WI38 (cell line): ENCODE measurements around the gene PAM.

Experiments
- H3K4me3 ChIP-seq: 2 replicates; pipeline ENCODE4 v1.5.1; 2011; ENCODE audit warnings: low read depth, mild to moderate bottlenecking, control low read depth, low read length
- TF ChIP-seq, protein P1 (sequence below): IDR thresholded peaks from 2 replicates; pipeline ENCODE4 v1.5.1; 2012; ENCODE audit warnings: low read depth, mild to moderate bottlenecking, control low read depth, low read length

The PAM gene

GRCh38 chr5:102910240-102911226 lies 155.4 kb downstream of the PAM start:
- TF ChIP-seq, protein P1, sequence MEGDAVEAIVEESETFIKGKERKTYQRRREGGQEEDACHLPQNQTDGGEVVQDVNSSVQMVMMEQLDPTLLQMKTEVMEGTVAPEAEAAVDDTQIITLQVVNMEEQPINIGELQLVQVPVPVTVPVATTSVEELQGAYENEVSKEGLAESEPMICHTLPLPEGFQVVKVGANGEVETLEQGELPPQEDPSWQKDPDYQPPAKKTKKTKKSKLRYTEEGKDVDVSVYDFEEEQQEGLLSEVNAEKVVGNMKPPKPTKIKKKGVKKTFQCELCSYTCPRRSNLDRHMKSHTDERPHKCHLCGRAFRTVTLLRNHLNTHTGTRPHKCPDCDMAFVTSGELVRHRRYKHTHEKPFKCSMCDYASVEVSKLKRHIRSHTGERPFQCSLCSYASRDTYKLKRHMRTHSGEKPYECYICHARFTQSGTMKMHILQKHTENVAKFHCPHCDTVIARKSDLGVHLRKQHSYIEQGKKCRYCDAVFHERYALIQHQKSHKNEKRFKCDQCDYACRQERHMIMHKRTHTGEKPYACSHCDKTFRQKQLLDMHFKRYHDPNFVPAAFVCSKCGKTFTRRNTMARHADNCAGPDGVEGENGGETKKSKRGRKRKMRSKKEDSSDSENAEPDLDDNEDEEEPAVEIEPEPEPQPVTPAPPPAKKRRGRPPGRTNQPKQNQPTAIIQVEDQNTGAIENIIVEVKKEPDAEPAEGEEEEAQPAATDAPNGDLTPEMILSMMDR, result no peak
- no peak overlapping the region for H3K4me3 ChIP-seq

GRCh38 chr5:102911973-102912372 lies 156.9 kb downstream of the PAM start:
- TF ChIP-seq, protein P1, result no peak
- no peak overlapping the region for H3K4me3 ChIP-seq

DNA sequence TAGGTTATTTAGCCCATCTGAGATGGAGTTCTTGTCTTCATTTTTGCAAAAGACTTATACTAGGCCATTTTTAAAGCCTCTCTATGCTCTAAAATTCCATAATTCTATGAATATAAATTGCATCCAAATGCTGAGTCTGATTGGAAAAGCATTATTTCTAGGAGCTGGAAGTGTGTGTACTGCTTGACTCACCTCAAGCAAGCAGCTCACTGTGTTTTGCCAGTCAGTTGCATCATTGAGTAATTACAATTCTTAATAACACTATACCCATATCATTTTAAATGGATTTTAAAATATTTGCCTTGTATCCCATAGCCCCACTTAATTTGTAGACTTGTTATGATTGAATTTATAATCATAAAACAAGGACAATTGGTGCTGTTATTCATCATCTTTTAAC lies 161.0 kb downstream of the PAM start:
- H3K4me3 ChIP-seq, result no peak overlapping the region
- TF ChIP-seq, protein P1, result no peak

DNA sequence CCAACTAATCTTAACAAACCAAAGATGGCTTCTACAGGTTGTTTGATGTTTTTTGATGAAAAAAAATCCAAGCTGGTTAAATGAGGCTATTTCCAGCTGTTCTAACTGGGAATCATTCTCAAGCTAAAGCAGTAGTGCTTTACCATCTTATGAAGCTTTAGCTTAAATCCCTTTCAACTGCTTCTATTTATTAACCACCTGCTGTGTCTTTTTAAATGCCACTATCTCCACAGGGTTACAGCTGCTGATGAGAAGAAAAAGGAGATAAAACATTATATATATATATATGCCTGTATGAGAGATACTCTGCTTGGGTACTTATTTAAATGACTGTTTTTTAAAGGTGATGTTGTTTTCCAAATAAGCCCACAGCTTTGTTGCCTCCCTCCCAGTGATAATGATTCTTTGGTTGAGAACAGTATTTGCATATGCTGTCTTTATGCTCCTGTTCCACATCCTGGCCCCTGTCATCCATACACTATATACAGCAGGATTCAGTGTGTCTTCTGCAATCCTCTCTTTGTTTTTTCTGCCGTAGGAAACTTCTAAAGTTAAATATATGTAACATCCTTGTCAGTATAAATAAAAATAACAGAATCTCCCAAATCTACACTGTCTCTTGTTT lies 164.0 kb downstream of the PAM start:
- no peak overlapping the region for H3K4me3 ChIP-seq
- TF ChIP-seq, protein P1, result no peak

DNA sequence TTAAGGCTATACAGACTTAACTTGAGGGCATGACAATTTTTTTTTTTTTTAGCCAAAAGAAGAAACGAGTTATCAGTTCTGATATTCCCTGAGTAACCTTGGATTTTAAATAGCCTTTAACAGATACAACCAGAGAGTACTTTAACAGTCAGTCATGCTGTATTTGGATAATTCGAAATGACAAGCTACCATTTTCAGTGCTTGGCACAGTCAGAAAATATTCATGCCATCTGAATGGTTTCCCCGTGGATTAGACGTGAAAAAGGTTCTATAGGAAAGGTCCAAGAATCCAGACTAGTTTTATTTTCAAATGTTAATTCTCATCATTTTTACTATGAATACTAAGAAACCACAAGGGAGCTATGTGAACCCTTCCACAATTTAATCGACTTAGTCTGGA lies 165.7 kb downstream of the PAM start:
- no peak overlapping the region for H3K4me3 ChIP-seq
- TF ChIP-seq, protein P1, result no peak

DNA sequence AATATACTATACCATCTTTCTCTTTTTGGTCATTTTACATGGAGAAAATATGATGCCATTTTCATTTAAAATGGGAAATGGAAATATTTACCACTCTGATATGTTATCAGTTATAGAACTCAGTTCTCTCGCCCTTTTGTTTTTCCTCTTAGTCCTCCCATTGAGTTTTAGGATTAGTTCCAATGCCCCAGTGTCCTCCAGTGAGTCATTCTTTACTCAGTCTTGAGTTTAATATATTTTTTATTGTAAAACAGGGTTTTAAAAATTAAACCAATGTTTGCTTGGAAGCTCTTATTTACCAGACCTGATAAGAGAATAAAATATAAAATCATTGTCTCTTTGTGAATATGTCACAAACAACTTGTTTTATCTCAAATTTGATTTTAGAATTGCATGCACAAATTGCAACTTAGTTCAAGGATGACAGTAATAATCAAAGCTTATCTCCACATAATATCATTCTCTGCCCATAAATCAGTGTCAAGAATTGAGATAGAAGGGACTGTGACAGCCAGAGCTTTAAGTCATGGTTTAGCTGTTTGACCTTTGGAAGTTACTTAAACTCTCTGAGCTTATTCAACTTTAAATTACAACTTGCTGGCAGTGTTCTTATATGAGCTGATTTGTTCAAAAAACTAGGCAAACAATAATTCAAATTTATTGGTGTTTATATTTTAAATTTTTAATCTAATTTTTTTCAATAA lies 166.4 kb downstream of the PAM start:
- H3K4me3 ChIP-seq, result no peak overlapping the region
- TF ChIP-seq, protein P1, result no peak
